ENCODE results near the gene USP22. TPM values are rescaled to one million over a fixed set of nuclear protein-coding genes. Genes with fewer than 3 reads are reported as not detected.
"Not testable (repeated sequence)": the region's sequence is repeated elsewhere in the genome, so short reads cannot be mapped to it uniquely, and the experiment has no call there.

Gene USP22
- total RNA-seq, 4 donors from 2014 or later, result 127 to 262 (median 197) TPM

- Histone ChIP-seq H3K27me3 (no peaks in the 10 kb centered on the region), H3K36me3 (no peaks in the 10 kb centered on the region), H3K9me3 (no peaks in the 10 kb centered on the region), H3K4me3 (replicated peaks in 1 of 3) (no peak overlapping the region), H3K4me1 (no peaks in the 10 kb centered on the region), H3K27ac (no peak overlapping the region)
- WGBS, 2 donors, result 90 to 94% methylated on average over 5 to 7 of the region's 7 CpGs
- TF ChIP-seq CTCF (IDR thresholded peaks at IDR 0.05) (no peak), POLR2A (IDR thresholded peaks at IDR 0.05) (no peak)
- intact Hi-C loops (cut with DNase I), result no loop called here
- no peak for DNase-seq
Observed at GRCh38 chr17:21059761-21060160, 16.9 kb upstream of the USP22 start.

- no peaks in the 10 kb centered on the region for H3K27me3 ChIP-seq
- no peaks in the 10 kb centered on the region for H3K36me3 ChIP-seq
- TF ChIP-seq POLR2A (IDR thresholded peaks at IDR 0.05) (no peak), CTCF (IDR thresholded peaks at IDR 0.05) (no peak)
- H3K4me1 ChIP-seq, result no peaks in the 10 kb centered on the region
- no peaks in the 10 kb centered on the region for H3K9me3 ChIP-seq
- H3K4me3 ChIP-seq (replicated peaks in 1 of 3), result no peak overlapping the region
- WGBS, 2 donors, result 71 to 81% methylated on average over 5 of the region's 5 CpGs
- no peak overlapping the region for H3K27ac ChIP-seq
- DNase-seq, result no peak
- intact Hi-C loops (cut with DNase I), result no loop called here
Observed at GRCh38 chr17:21058098-21058893, 15.5 kb upstream of the USP22 start.

GRCh38 chr17:21053056-21053455 is 10.2 kb upstream of the USP22 start:
- DNase-seq; H3K27ac ChIP-seq; H3K27me3 ChIP-seq; H3K4me1 ChIP-seq; H3K36me3 ChIP-seq; H3K4me3 ChIP-seq (replicated peaks in 1 of 3); intact Hi-C loops (cut with DNase I); H3K9me3 ChIP-seq: not testable (repeated sequence)
- 91 to 97% methylated on average over 8 of the region's 8 CpGs for WGBS, 2 donors

GRCh38 chr17:21049457-21049856 is 6.6 kb upstream of the USP22 start:
- no peak for TF ChIP-seq POLR2A (IDR thresholded peaks at IDR 0.05)
- no peak for TF ChIP-seq CTCF (IDR thresholded peaks at IDR 0.05)
- no peaks in the 10 kb centered on the region for H3K36me3 ChIP-seq
- 87 to 96% methylated on average over 1 of the region's 1 CpG for WGBS, 2 donors
- H3K27ac ChIP-seq, result no peak overlapping the region
- H3K4me1 ChIP-seq, result no peaks in the 10 kb centered on the region
- no peaks in the 10 kb centered on the region for H3K27me3 ChIP-seq
- no peak for DNase-seq
- H3K4me3 ChIP-seq (replicated peaks in 1 of 3), result no peak overlapping the region
- intact Hi-C loops (cut with DNase I), result loop anchor here (10.0 kb wide), 1 partner anchor 235 kb away; the partner anchor contains the start of gene MAP2K3
- H3K9me3 ChIP-seq, result no peaks in the 10 kb centered on the region

GRCh38 chr17:21046216-21046615 is 3.4 kb upstream of the USP22 start:
- Histone ChIP-seq H3K9me3 (no peaks in the 10 kb centered on the region), H3K27ac (no peak overlapping the region), H3K4me3 (replicated peaks in 1 of 3) (no peak overlapping the region), H3K4me1 (peaks cover 7 to 8% of the 10 kb centered on the region in 2 donors), H3K27me3 (no peaks in the 10 kb centered on the region), H3K36me3 (no peaks in the 10 kb centered on the region)
- 97 to 98% methylated on average over 3 of the region's 3 CpGs for WGBS, 2 donors
- no peak for DNase-seq
- TF ChIP-seq CTCF (IDR thresholded peaks at IDR 0.05) (no peak), POLR2A (IDR thresholded peaks at IDR 0.05) (no peak)
- intact Hi-C loops (cut with DNase I), result loop anchor here (10.0 kb wide), 1 partner anchor 239 kb away; the partner anchor contains the start of gene MAP2K3

Data from thyroid gland (tissue), 4 donors.